Esophagus squamous epithelium (tissue), 5 donors: Measurements from ENCODE around the gene ISG20. TPM values are rescaled to one million over a fixed set of nuclear protein-coding genes. Genes with fewer than 3 reads are reported as not detected.

Experiments
- DNase-seq: peaks from one replicate; lab custom pipeline; 2025; lab: John Stamatoyannopoulos, UW
- H3K27ac ChIP-seq, 4 donors: fragments of 200-600 bp; sonication (generic); one replicate each; pipeline ENCODE4 v1.5.1; 2016 to 2019; ENCODE audit warnings: mild to moderate bottlenecking in 1 of 4
- H3K27me3 ChIP-seq, 4 donors: fragments of 200-600 bp; sonication (generic); 1 replicate in 3 of 4; 2 replicates in 1 of 4; pipeline versions ENCODE4 v1.5.1 to v1.6.0; 2017 to 2021; ENCODE audit warnings: antibody characterized with exemption in 1 of 4
- H3K36me3 ChIP-seq, 3 donors: fragments of 200-600 bp; sonication (generic); one replicate each; pipeline ENCODE4 v1.5.1; 2016 to 2019
- H3K4me1 ChIP-seq, 3 donors: fragments of 200-600 bp; sonication (generic); one replicate each; pipeline ENCODE4 v1.5.1; 2017 to 2019
- H3K4me3 ChIP-seq, 4 donors: fragments of 200-600 bp; sonication (generic); 1 replicate in 3 of 4; 2 replicates in 1 of 4; pipeline ENCODE4 v1.5.1; 2016 to 2019; ENCODE audit warnings: mild to moderate bottlenecking in 2 of 4, moderate library complexity in 1 of 4
- H3K9me3 ChIP-seq, 3 donors: fragments of 200-600 bp; sonication (generic); one replicate each; pipeline ENCODE4 v1.5.1; 2016 to 2019
- CTCF ChIP-seq, 6 experiments: fragments of 450-650 bp in 4 of 6; fragments of 200-600 bp in 2 of 6; sonication (generic) in 2 of 6; IDR thresholded peaks; one replicate each; pipeline ENCODE4 v1.5.1; 2016 to 2019; ENCODE audit warnings: antibody characterized with exemption in 6 of 6, mild to moderate bottlenecking in 4 of 6, moderate library complexity in 4 of 6
- POLR2A ChIP-seq, 4 donors: fragments of 450-650 bp; IDR thresholded peaks; one replicate each; pipeline ENCODE4 v1.6.1; 2017; ENCODE audit warnings: antibody characterized with exemption in 4 of 4, mild to moderate bottlenecking in 4 of 4, moderate library complexity in 3 of 4
- WGBS, 2 donors: methylation state at CpG; one replicate each; pipeline ENCODE4 v1.1.5; 2018; 5-methylcytosine and 5-hydroxymethylcytosine counted together
- intact Hi-C: fragments of 100-400 bp; cut with DNase I; formaldehyde crosslinking; loops from one replicate; pipeline ENCODE4 v1.15.0; 2022
- total RNA-seq, 4 donors: library from RNA; depleted of rRNA; stranded (reverse); fragments of >200 nt; gene quantifications; one replicate each; pipeline ENCODE4 v1.1.0, GENCODE V29; 2016
- donor health status: DM: yes; HTN: yes; CAD: no.

ISG20 gene
- total RNA-seq, 4 donors from 2014 or later: 14.0 to 24.1 (median 19.7) TPM

- H3K27ac ChIP-seq: no peak overlapping the region
- H3K36me3 ChIP-seq: peaks cover 0 to 8% (median 0%) of the 10 kb centered on the region in 3 donors
- intact Hi-C loops: no loop called here
- peaks cover 4 to 42% (median 27%) of the 10 kb centered on the region in 3 donors for H3K4me1 ChIP-seq
- TF ChIP-seq CTCF (IDR thresholded peaks at IDR 0.05) (no peak), POLR2A (IDR thresholded peaks at IDR 0.05) (no peak)
- WGBS, 2 donors: 86 to 94% methylated on average over 3 to 5 of the region's 5 CpGs
- H3K4me3 ChIP-seq: no peak overlapping the region
- no peaks in the 10 kb centered on the region for H3K27me3 ChIP-seq
- DNase-seq: no peak
- no peaks in the 10 kb centered on the region for H3K9me3 ChIP-seq
These were observed 8.1 kb downstream of the ISG20 start for GRCh38 chr15:88646951-88647350.

GRCh38 chr15:88647351-88648105 lies 8.7 kb downstream of the ISG20 start:
- peak overlapping the region in 1 of 4 donors; percentile 71 for H3K27ac ChIP-seq
- no peak for DNase-seq

GRCh38 chr15:88648357-88649214 lies 9.8 kb downstream of the ISG20 start:
- H3K4me1 ChIP-seq: peaks cover 4 to 55% (median 27%) of the 10 kb centered on the region in 3 donors
- 79 to 82% methylated on average over 8 to 9 of the region's 12 CpGs for WGBS, 2 donors
- TF ChIP-seq POLR2A (IDR thresholded peaks at IDR 0.05) (no peak), CTCF (IDR thresholded peaks at IDR 0.05) (no peak)

More at GRCh38 chr15:88647351-88648105, 8.7 kb downstream of the ISG20 start:
- Histone ChIP-seq H3K27me3 (no peaks in the 10 kb centered on the region), H3K4me1 (peaks cover 4 to 44% (median 27%) of the 10 kb centered on the region in 3 donors), H3K9me3 (no peaks in the 10 kb centered on the region), H3K4me3 (no peak overlapping the region), H3K36me3 (peaks cover 0 to 8% (median 0%) of the 10 kb centered on the region in 3 donors)
- TF ChIP-seq POLR2A (IDR thresholded peaks at IDR 0.05): no peak
- no peak for TF ChIP-seq CTCF (IDR thresholded peaks at IDR 0.05)
- intact Hi-C loops: no loop called here
- WGBS, 2 donors: 64 to 77% methylated on average over 8 of the region's 11 CpGs

GRCh38 chr15:88649286-88649733 lies 10.5 kb downstream of the ISG20 start:
- peaks cover 4 to 58% (median 27%) of the 10 kb centered on the region in 3 donors for H3K4me1 ChIP-seq
- H3K9me3 ChIP-seq: no peaks in the 10 kb centered on the region
- WGBS, 2 donors: 27 to 41% methylated on average over 9 to 10 of the region's 12 CpGs
- no peaks in the 10 kb centered on the region for H3K27me3 ChIP-seq
- peaks cover 0 to 8% (median 0%) of the 10 kb centered on the region in 3 donors for H3K36me3 ChIP-seq
- TF ChIP-seq CTCF (IDR thresholded peaks at IDR 0.05) (no peak), POLR2A (IDR thresholded peaks at IDR 0.05) (no peak)
- intact Hi-C loops: no loop called here
- DNase-seq: no peak
- H3K4me3 ChIP-seq: peak overlapping the region in 1 of 4 donors; percentile 8
- peak overlapping the region in 3 of 4 donors; percentile 32 to 76 (median 71) for H3K27ac ChIP-seq

More at GRCh38 chr15:88648357-88649214, 9.8 kb downstream of the ISG20 start:
- no peaks in the 10 kb centered on the region for H3K9me3 ChIP-seq
- peaks cover 0 to 8% (median 0%) of the 10 kb centered on the region in 3 donors for H3K36me3 ChIP-seq
- H3K27ac ChIP-seq: peak overlapping the region in 3 of 4 donors; percentile 28 to 76 (median 71)
- no peaks in the 10 kb centered on the region for H3K27me3 ChIP-seq
- H3K4me3 ChIP-seq: no peak overlapping the region
- intact Hi-C loops: no loop called here
- no peak for DNase-seq
